Loucy (cell line): ENCODE results near the gene CCL25.

Source experiments
- CTCF ChIP-seq: fragments of 200-600 bp; sonication (generic); conservative IDR thresholded peaks from 2 replicates; pipeline ENCODE4 v1.5.1; 2014; ENCODE audit warnings: mild to moderate bottlenecking, antibody characterized with exemption, low read length
- EZH2phosphoT487 ChIP-seq: fragments of 200-600 bp; IDR thresholded peaks from 2 replicates; pipeline ENCODE4 v1.6.1; 2018; ENCODE audit warnings: antibody characterized with exemption, mild to moderate bottlenecking, moderate library complexity, borderline replicate concordance

DNA sequence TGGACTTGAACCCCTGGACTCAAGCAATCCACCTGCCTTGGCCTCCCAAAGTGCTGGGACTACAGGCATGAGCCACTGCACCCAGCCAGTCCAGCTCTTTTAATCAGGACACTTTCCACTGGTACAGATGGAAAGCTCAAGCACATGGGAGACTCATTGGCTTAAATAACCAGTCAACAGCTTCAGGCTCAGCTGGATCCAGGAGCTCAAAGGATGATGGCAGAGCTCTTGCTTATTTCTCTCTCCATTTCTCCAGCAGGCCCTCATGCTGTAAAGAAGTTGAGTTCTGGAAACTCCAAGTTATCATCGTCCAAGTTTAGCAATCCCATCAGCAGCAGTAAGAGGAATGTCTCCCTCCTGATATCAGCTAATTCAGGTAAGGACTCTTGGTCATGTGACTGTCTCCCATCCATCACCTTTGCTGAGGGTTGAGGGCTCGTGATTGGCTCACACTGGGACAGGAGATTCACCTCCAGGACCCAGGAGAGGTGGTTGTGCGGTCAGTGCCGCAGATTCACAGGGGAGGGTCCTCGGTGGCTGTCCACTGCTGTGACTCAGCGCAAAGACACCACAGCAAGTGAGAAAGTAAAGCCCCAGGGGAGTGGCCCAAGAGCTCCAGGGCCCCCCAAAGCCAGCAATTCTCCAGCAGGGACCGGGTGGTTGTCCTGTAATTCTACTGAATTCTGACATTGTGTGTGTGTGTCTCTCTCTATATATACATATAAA is 5.1 kb downstream of the CCL25 start:
- TF ChIP-seq CTCF (no peak), EZH2phosphoT487 (no peak)
